SKM-1 (cell line): ENCODE measurements around the gene BICRA.
"Not testable (repeated sequence)": the region's sequence is repeated elsewhere in the genome, so short reads cannot be mapped to it uniquely, and the experiment has no call there.

Experiments used
- DNase-seq: peaks from one replicate; lab custom pipeline; 2025; ENCODE audit not compliant: unreplicated experiment; lab: John Stamatoyannopoulos, UW

The BICRA gene

GRCh38 chr19:47628078-47628771, 19.3 kb downstream of the BICRA start:
- DNase-seq, result no peak

GRCh38 chr19:47630594-47630993, 21.7 kb downstream of the BICRA start:
- DNase-seq, result no peak

DNA sequence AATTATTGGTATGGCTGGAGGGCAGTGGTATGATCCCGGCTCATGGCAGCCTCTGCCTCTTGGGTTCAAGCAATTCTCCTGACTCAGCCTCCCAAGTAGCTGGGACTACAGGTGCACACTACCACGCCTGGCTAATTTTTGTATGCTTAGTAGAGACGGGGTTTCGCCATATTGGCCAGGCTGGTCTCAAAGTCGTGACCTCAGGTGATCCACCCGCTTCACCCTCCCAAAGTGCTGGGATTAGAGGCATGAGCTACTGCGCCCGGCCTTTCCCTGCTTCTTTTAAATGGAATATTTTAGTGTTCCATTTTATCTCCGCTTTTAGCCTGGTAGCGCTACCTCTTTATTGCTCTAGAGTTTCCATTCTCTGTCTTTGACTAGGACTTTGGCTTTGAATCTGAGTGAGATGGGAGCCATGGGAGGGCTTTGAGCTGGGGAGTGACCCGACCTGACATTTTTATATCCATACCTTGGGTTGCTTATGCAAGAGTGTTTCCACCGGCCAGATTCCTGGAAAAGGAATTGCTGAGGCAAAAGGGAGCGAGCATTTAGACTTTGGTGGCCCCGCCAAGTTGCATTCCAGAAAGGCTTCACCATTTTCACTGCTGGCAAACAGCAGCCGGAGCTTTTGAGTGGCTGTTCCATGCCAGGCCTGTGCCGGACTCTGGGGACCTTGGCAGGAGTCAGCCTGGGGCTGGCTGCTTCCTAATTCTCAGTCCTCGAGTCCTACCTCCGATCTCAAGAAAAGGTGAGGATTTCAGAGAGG, 22.9 kb downstream of the BICRA start:
- no peak for DNase-seq

- no peak for DNase-seq
Measured at GRCh38 chr19:47633517-47633916, 24.6 kb downstream of the BICRA start.

- DNase-seq, result no peak
Measured at GRCh38 chr19:47633996-47634395, 25.1 kb downstream of the BICRA start.

DNA sequence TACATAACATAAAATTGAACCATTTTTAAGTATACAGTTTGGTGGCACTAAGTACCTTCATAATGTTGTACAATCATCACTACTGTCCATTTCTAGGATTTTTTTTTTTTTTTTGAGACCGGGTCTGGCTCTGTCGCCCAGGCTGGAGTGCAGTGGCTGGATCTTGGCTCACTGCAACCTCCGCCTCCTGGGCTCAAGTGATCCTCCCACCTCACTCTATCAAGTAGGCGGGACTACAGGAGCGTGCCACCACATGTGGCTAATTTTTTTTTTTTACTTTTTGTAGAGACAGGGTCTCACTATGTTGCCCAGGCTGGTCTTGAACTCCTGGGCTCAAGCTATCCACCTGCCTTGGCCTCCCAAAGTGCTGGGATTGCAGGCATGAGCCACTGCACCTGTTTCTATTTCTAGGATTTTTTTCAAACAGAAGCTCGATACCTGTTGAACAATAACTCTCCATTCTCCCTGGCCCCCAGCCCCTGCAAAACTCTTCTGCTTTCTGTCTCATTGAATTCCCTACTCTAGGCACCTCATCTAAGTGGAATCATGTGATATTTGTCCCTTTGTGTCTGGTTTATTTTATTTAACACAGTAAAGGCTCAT, 26.3 kb downstream of the BICRA start:
- not testable (repeated sequence) for DNase-seq

DNA sequence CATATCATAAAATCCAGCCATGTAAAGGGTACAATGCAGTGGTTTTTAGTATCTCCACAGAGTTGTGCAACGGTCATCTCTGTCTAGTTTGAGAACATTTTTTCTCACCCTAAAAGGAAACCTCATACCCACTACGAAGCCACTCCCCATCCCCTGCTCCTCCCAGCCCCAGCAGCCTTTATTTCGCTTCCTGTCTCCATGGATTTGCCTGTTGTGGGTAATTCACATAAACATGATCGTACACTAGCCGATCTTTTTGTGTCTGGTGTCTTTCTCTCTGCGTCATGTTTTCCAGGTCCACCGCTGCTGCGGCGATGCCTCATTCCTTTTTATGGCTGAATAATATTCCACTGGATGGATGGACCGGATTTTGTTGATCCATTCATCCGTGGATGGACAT, 28.6 kb downstream of the BICRA start:
- peak; percentile 0 for DNase-seq

GRCh38 chr19:47641891-47642485, 33.1 kb downstream of the BICRA start:
- DNase-seq, result no peak

DNA sequence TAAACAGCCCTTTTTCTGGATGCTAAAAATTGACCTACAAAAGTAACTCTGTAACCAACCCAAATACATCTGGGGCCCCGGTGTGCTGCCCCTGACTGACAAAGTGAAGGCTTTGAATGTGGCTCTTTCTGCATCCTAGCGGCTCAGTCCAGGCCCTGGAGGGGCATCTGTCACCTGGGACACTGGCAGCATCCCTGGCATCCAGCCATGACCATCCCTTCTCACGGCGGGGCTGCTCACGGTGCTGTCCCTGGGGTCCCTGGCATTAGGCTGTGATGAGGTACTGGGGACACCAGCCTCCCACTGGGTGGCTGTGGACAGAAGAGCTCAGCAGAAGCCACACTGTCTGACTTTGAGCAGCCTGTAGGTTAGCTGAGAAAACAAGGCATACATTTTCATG, 34.3 kb downstream of the BICRA start:
- no peak for DNase-seq

DNA sequence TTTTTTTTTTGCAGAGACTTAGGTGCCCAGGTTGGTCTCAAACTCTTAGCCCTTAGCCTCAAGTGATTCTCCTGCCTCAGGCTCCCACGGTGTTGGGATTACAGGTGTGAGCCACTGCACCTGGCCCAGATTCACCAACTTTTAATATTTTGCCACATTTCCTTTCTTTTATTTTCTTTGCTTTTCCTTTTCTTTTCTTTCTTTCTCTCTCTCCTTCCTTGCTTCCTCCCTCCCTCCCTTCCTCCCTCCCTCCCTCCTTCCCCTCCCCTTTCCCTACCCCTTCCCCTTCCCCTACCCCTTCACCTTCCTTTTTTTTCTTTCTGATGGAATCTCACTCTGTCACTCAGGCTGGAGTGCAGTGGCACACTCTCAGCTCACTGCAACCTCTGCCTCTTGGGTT, 35.3 kb downstream of the BICRA start:
- no peak for DNase-seq

- no peak for DNase-seq
Measured at GRCh38 chr19:47644743-47645482, 36.0 kb downstream of the BICRA start.

- no peak for DNase-seq
Measured at GRCh38 chr19:47646924-47647323, 38.0 kb downstream of the BICRA start.

DNA sequence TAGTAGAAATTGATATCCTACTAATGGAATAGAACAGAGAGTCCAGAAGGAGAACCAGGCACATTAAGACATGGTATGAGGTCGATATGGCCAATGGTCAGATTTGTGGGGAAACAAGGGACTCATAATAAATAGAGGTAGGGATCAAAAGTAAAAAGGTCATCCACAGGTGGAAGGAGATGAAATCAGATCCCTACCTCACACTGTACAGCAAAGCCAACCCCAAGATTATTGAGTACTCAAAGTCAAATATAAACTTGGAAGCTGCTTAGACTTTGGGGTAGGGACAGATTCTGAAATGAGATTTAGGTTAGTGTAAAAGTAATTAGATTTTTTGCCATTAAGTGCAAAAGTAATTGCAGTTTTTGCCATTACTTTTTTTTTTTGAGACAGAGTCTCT, 40.7 kb downstream of the BICRA start:
- DNase-seq, result no peak

DNA sequence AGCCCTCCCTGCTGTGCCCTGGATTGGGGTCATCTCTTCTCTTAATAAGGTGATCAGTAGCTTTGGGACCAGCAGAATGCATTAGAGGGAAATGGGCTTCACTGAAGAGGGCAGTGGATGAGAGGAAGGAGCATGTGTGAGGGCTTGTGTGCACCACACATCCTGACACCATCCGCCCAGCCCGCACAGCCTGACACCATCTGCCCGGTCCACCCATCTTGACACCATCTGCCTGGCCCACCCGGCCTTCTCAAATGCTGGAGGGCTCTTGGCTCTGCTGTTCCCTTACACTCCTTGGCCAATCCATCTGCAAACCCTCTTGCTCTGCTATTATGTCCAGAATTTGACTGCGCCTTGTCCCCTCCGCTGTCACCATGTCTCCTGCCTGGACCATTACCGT, 41.8 kb downstream of the BICRA start:
- no peak for DNase-seq

GRCh38 chr19:47651132-47651531, 42.2 kb downstream of the BICRA start:
- no peak for DNase-seq

DNA sequence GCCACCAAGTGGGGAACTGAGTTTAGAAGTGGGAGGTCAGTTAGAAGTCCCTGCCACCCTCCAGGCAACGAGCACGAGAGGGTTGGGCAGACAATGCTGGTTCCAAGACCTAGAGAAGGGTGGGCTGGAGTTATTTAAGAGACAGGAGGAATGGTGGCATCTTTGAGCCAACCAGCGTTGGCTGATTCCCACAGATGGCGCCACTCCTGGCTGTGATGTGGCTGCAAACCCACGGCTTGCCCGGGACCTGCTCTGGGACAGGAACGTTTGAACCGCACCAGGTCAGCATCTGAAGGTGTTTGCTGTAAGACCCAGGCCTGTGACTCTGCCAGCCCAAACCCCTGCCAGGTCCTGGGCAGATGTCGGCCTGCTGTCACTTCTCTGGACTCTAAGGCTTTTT, 42.8 kb downstream of the BICRA start:
- DNase-seq, result no peak

GRCh38 chr19:47652285-47652684, 43.4 kb downstream of the BICRA start:
- no peak for DNase-seq

- DNase-seq, result no peak
Measured at GRCh38 chr19:47653856-47654255, 44.9 kb downstream of the BICRA start.

GRCh38 chr19:47657719-47658118, 48.8 kb downstream of the BICRA start:
- DNase-seq, result no peak

- no peak for DNase-seq
Measured at GRCh38 chr19:47658431-47659348, 49.8 kb downstream of the BICRA start.
